Mesenteric fat pad (tissue), 1 donor: ENCODE results near the gene TEKT3. TPM values are rescaled to one million over a fixed set of nuclear protein-coding genes. Genes with fewer than 3 reads are reported as not detected.

Experiments used
- DNase-seq: peaks from one replicate; pipeline ENCODE4 v3.0.0-alpha.2; 2020; ENCODE audit warnings: low spot score
- total RNA-seq: library from RNA; stranded (reverse); fragmentation: NEBNext Ultra II Directional; extraction: Animal tissue kit (Norgen Biotek cat#: 25700); gene quantifications from one replicate; pipeline ENCODE4 v1.2.1, GENCODE V29; 2021
- donor health status: DM: yes; HTN: yes; CAD: no.

Gene TEKT3
- total RNA-seq, 1 donor from 2014 or later: not detected

GRCh38 chr17:15350777-15351477 lies 9.5 kb upstream of the TEKT3 start:
- no peak for DNase-seq

GRCh38 chr17:15349119-15349518 lies 7.7 kb upstream of the TEKT3 start:
- DNase-seq: no peak

- no peak for DNase-seq
Measured at GRCh38 chr17:15348021-15348420, 6.6 kb upstream of the TEKT3 start.

GRCh38 chr17:15346066-15346595 lies 4.7 kb upstream of the TEKT3 start:
- no peak for DNase-seq

- no peak for DNase-seq
Measured at GRCh38 chr17:15343749-15344148, 2.4 kb upstream of the TEKT3 start.

- no peak for DNase-seq
Measured at GRCh38 chr17:15342460-15342859, 1.1 kb upstream of the TEKT3 start.

GRCh38 chr17:15341966-15342365 lies 569 bp upstream of the TEKT3 start:
- no peak for DNase-seq

- DNase-seq: no peak
Measured at GRCh38 chr17:15340966-15341365, 431 bp downstream of the TEKT3 start.

- no peak for DNase-seq
Measured at GRCh38 chr17:15335446-15335845, 6.0 kb downstream of the TEKT3 start.

GRCh38 chr17:15334266-15334665 lies 7.1 kb downstream of the TEKT3 start:
- DNase-seq: no peak

GRCh38 chr17:15332338-15332737 lies 9.1 kb downstream of the TEKT3 start:
- DNase-seq: no peak

GRCh38 chr17:15323131-15323530 lies 18.3 kb downstream of the TEKT3 start:
- DNase-seq: no peak

- no peak for DNase-seq
Measured at GRCh38 chr17:15321556-15322251, 19.7 kb downstream of the TEKT3 start.

- no peak for DNase-seq
Measured at GRCh38 chr17:15319452-15320010, 21.9 kb downstream of the TEKT3 start.

GRCh38 chr17:15311996-15312395 lies 29.4 kb downstream of the TEKT3 start:
- DNase-seq: no peak

- no peak for DNase-seq
Measured at GRCh38 chr17:15309793-15310192, 31.6 kb downstream of the TEKT3 start.

- no peak for DNase-seq
Measured at GRCh38 chr17:15309236-15309635, 32.2 kb downstream of the TEKT3 start.

GRCh38 chr17:15308758-15309157 lies 32.6 kb downstream of the TEKT3 start:
- DNase-seq: no peak

- no peak for DNase-seq
Measured at GRCh38 chr17:15307710-15308111, 33.7 kb downstream of the TEKT3 start.

GRCh38 chr17:15303851-15304250 lies 37.5 kb downstream of the TEKT3 start:
- no peak for DNase-seq

GRCh38 chr17:15303268-15303667 lies 38.1 kb downstream of the TEKT3 start:
- DNase-seq: no peak

GRCh38 chr17:15301845-15302244 lies 39.6 kb downstream of the TEKT3 start:
- DNase-seq: no peak
